MM.1S (cell line): ENCODE data around the gene LLGL1.

Experiments
- DNase-seq: peaks from one replicate; pipeline ENCODE4 v3.0.0-alpha.2; 2015
- H2AFZ ChIP-seq: fragments of 300-600 bp; sonication (generic); 2 replicates; pipeline ENCODE4 v1.6.0; 2016; ENCODE audit warnings: antibody characterized with exemption, low read length
- H3F3A ChIP-seq: fragments of 300-600 bp; sonication (generic); 2 replicates; pipeline ENCODE4 v1.6.1; 2016; ENCODE audit warnings: mild to moderate bottlenecking, antibody characterized with exemption, low read length, moderate library complexity, mixed read lengths; ENCODE audit not compliant: insufficient read depth
- H3K27ac ChIP-seq: fragments of 300-600 bp; sonication (generic); 2 replicates; pipeline ENCODE4 v1.5.1; 2016; ENCODE audit warnings: mild to moderate bottlenecking, low read length
- H3K27me3 ChIP-seq: fragments of 300-600 bp; sonication (generic); replicated peaks from 2 replicates; pipeline ENCODE4 v1.6.0; 2016; ENCODE audit warnings: low read length; ENCODE audit not compliant: insufficient read depth
- H3K36me3 ChIP-seq: fragments of 300-600 bp; sonication (generic); replicated peaks from 2 replicates; pipeline ENCODE4 v1.6.1; 2016; ENCODE audit warnings: mild to moderate bottlenecking, low read length, mixed read lengths; ENCODE audit not compliant: insufficient read depth
- H3K4me1 ChIP-seq: fragments of 300-600 bp; sonication (generic); 2 replicates; pipeline ENCODE4 v1.6.1; 2016; ENCODE audit warnings: low read length, mixed read lengths
- H3K4me2 ChIP-seq: fragments of 300-600 bp; sonication (generic); 2 replicates; pipeline ENCODE4 v1.6.0; 2016; ENCODE audit warnings: low read depth, low read length
- H3K4me3 ChIP-seq: fragments of 300-600 bp; sonication (generic); 2 replicates; pipeline ENCODE4 v1.5.1; 2016; ENCODE audit warnings: low read length, mixed read lengths
- H3K79me2 ChIP-seq: fragments of 300-600 bp; sonication (generic); 2 replicates; pipeline ENCODE4 v1.6.1; 2016; ENCODE audit warnings: mixed run types, low read length, mixed read lengths
- H3K9ac ChIP-seq: fragments of 300-600 bp; sonication (generic); 2 replicates; pipeline ENCODE4 v1.6.1; 2016; ENCODE audit warnings: low read length, mixed read lengths
- H3K9me2 ChIP-seq: fragments of 300-600 bp; sonication (generic); replicated peaks from 2 replicates; pipeline ENCODE4 v1.6.1; 2016; ENCODE audit warnings: mild to moderate bottlenecking, low read length, mixed read lengths; ENCODE audit not compliant: insufficient read depth
- H3K9me3 ChIP-seq: fragments of 300-600 bp; sonication (generic); replicated peaks from 2 replicates; pipeline ENCODE4 v1.6.1; 2016; ENCODE audit warnings: mild to moderate bottlenecking, low read length, mixed read lengths; ENCODE audit not compliant: insufficient read depth
- H4K20me1 ChIP-seq: fragments of 300-600 bp; sonication (generic); 2 replicates; pipeline ENCODE4 v1.6.1; 2016; ENCODE audit warnings: mild to moderate bottlenecking, low read length, moderate library complexity, mixed read lengths; ENCODE audit not compliant: insufficient read depth
- EZH2 ChIP-seq: fragments of 300-600 bp; sonication (generic); optimal IDR thresholded peaks from 2 replicates; pipeline ENCODE3; 2017; ENCODE audit warnings: low read depth, mild to moderate bottlenecking, antibody characterized with exemption, low read length, mixed read lengths
- EZH2phosphoT487 ChIP-seq: fragments of 300-600 bp; sonication (generic); IDR thresholded peaks from 2 replicates; pipeline ENCODE4 v1.6.1; 2018; ENCODE audit warnings: antibody characterized with exemption, low read length
- TF ChIP-seq, protein P1 (sequence below): fragments of 300-600 bp; sonication (generic); IDR thresholded peaks from 2 replicates; pipeline ENCODE4 v1.5.1; 2016; ENCODE audit warnings: antibody characterized with exemption, low read length, mixed read lengths

LLGL1 gene

DNA sequence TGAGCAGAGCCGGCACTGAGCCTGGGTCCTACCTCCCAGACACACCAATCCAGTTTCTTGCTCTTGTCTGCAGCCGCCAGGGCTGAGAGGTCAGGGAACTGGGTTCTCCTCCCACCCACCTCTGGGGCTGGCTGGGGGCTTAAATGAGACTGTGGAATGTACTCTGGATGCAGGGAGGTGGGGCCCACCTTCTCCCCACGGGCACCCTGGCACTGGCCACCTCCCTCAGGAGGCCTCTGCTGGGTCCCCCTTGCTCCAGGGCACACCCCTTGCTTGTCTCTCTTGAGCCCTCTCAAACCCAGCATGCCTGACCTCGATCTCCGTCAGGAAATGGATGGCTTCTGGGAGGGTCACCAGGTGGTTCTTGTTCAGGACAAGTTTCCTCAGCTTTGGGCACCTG, 26.7 kb downstream of the LLGL1 start:
- no peak overlapping the region for H3K4me3 ChIP-seq
- TF ChIP-seq, protein P1, sequence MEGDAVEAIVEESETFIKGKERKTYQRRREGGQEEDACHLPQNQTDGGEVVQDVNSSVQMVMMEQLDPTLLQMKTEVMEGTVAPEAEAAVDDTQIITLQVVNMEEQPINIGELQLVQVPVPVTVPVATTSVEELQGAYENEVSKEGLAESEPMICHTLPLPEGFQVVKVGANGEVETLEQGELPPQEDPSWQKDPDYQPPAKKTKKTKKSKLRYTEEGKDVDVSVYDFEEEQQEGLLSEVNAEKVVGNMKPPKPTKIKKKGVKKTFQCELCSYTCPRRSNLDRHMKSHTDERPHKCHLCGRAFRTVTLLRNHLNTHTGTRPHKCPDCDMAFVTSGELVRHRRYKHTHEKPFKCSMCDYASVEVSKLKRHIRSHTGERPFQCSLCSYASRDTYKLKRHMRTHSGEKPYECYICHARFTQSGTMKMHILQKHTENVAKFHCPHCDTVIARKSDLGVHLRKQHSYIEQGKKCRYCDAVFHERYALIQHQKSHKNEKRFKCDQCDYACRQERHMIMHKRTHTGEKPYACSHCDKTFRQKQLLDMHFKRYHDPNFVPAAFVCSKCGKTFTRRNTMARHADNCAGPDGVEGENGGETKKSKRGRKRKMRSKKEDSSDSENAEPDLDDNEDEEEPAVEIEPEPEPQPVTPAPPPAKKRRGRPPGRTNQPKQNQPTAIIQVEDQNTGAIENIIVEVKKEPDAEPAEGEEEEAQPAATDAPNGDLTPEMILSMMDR = no peak
- TF ChIP-seq EZH2phosphoT487 (no peak), EZH2 (no peak)
- no peaks in the 10 kb centered on the region for H3K27me3 ChIP-seq
- H3K9ac ChIP-seq = no peak overlapping the region
- H3F3A ChIP-seq = no peaks in the 10 kb centered on the region
- peaks cover 16% of the 10 kb centered on the region for H4K20me1 ChIP-seq
- no peak for DNase-seq
- no peak overlapping the region for H3K4me2 ChIP-seq
- no peaks in the 10 kb centered on the region for H3K9me2 ChIP-seq
- H3K4me1 ChIP-seq = peaks cover 9% of the 10 kb centered on the region
- H3K79me2 ChIP-seq = peaks cover 20% of the 10 kb centered on the region
- no peak overlapping the region for H3K27ac ChIP-seq
- no peak overlapping the region for H2AFZ ChIP-seq
- no peaks in the 10 kb centered on the region for H3K9me3 ChIP-seq
- H3K36me3 ChIP-seq = no peaks in the 10 kb centered on the region

DNA sequence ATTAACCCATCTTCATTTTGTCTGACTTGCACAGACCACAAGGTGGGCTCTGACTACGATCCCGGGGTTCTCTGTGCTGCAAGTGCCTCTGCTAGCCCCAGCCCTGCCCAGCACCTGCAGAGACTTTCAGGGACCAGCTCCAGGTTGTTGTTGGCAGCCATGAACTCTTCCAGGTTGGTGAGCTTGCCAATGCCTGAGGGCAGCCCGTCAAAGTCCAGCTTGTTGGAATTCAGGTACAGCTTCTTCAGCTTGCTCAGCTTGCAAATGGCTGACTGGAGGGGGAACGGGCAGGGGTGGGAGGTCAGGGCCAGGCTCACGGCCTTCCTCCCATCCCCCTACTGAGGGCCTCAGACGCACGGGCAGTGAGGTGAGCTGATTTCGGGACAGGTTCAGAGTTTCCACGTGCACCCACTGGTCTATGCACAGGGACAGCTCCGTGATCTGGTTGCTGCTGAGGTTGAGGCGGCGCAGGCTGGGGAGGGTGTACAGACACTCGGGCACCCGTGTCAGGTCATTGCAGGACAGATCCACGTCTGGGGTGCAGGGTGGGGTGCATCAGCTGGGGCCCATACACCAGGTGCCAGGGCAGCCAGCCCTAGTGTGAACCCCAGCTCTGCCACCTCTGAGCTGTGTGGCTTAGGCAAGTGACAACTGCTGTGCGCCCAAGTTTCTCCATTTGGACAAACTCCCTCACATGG, 27.9 kb downstream of the LLGL1 start:
- no peak for TF ChIP-seq EZH2
- TF ChIP-seq EZH2phosphoT487 = no peak
- TF ChIP-seq, protein P1 = no peak
- no peaks in the 10 kb centered on the region for H3K9me3 ChIP-seq
- H3K27ac ChIP-seq = no peak overlapping the region
- no peaks in the 10 kb centered on the region for H3K9me2 ChIP-seq
- peaks cover 16% of the 10 kb centered on the region for H4K20me1 ChIP-seq
- H3K36me3 ChIP-seq = no peaks in the 10 kb centered on the region
- no peak overlapping the region for H3K9ac ChIP-seq
- peaks cover 11% of the 10 kb centered on the region for H3F3A ChIP-seq
- H3K4me2 ChIP-seq = no peak overlapping the region
- no peak for DNase-seq
- H3K79me2 ChIP-seq = peaks cover 30% of the 10 kb centered on the region
- no peaks in the 10 kb centered on the region for H3K27me3 ChIP-seq
- no peak overlapping the region for H2AFZ ChIP-seq
- H3K4me1 ChIP-seq = peaks cover 12% of the 10 kb centered on the region
- no peak overlapping the region for H3K4me3 ChIP-seq

DNA sequence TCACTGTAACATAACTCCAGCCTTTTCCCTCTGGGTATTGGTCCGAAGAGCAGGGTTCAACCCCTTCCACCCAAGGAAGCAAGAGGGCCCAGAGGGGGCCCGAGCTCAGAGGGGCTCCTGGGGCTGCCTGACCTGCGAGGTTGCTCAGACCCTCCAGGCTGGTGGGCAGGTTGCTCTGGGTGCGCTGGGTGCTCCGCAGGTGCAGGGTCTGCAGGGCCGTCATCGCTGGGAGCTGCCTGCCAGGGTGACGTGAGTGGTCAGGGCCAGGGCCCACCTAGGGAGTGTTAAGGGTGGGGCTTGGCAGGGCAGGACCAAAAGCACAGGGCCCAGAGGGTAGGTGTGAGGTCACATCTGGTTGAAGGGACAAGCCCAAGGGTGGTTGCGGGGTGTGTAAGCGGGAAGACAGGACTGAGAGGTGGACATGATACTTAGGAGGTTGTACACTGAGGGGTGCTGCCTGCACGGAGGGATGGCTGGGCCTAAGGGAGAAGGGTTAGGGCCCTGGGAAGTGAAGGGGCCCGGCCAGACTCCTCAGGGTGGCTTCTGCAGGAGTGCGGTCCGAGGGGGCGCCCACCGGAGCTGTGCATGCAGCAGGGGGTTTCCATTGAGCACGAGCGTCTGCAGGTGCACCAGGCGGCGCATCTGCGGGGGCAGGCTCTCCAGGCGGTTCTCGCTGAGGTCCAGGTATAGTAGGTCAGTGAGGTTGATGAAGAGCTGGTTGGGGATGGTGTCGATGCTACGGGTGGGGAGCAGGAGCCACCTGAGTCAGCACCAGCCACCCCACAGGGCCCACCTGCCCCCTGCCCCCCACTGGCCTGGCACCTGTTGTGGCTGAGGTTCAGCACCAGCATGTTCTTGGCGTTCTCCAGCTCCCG, 28.7 kb downstream of the LLGL1 start:
- Histone ChIP-seq H3K27me3 (no peaks in the 10 kb centered on the region), H3K9me3 (no peaks in the 10 kb centered on the region), H3K9ac (no peak overlapping the region), H3K4me3 (no peak overlapping the region), H3K4me1 (peaks cover 12% of the 10 kb centered on the region), H3K36me3 (no peaks in the 10 kb centered on the region), H2AFZ (no peak overlapping the region), H3K9me2 (no peaks in the 10 kb centered on the region), H3K79me2 (peaks cover 31% of the 10 kb centered on the region), H3K4me2 (no peak overlapping the region), H3K27ac (no peak overlapping the region), H4K20me1 (peaks cover 16% of the 10 kb centered on the region), H3F3A (peaks cover 11% of the 10 kb centered on the region)
- TF ChIP-seq EZH2 (no peak), EZH2phosphoT487 (no peak)
- TF ChIP-seq, protein P1 = no peak
- no peak for DNase-seq
